Right renal pelvis (tissue), 4 donors: Measurements from ENCODE around the gene PPEF1. TPM values are rescaled to one million over a fixed set of nuclear protein-coding genes. Genes with fewer than 3 reads are reported as not detected.
A peak's percentile ranks its signal among the peaks of the same experiment; 100 is the strongest.
"Not testable (repeated sequence)": the region's sequence is repeated elsewhere in the genome, so short reads cannot be mapped to it uniquely, and the experiment has no call there.

Source experiments
- DNase-seq, 4 donors: peaks; one replicate each; pipeline ENCODE4 v3.0.0-alpha.2; 2013; ENCODE audit warnings: low read depth in 4 of 4, low spot score in 3 of 4, missing footprints in 1 of 4
- polyA plus RNA-seq, 4 donors: library from polyadenylated mRNA; unstranded; fragments of 120-200 nt; gene quantifications; one replicate each; pipeline ENCODE4 v1.2.1, GENCODE V29; 2013; ENCODE audit not compliant: insufficient read length in 4 of 4

Gene PPEF1
- polyA plus RNA-seq, 4 donors, result 0.44 to 1.0 (median 0.54) TPM

GRCh38 chrX:18701621-18702361 is 5.7 kb upstream of the PPEF1 start:
- DNase-seq, result no peak

- no peak for DNase-seq
These were observed 4.9 kb upstream of the PPEF1 start for GRCh38 chrX:18702362-18703195.

- DNase-seq, result no peak
These were observed 2.4 kb downstream of the PPEF1 start for GRCh38 chrX:18709833-18710232.

GRCh38 chrX:18714910-18715309 is 7.5 kb downstream of the PPEF1 start:
- DNase-seq, result no peak

- no peak for DNase-seq
These were observed 12.4 kb downstream of the PPEF1 start for GRCh38 chrX:18719852-18720251.

GRCh38 chrX:18721683-18722499 is 14.4 kb downstream of the PPEF1 start:
- no peak for DNase-seq

- no peak for DNase-seq
These were observed 15.1 kb downstream of the PPEF1 start for GRCh38 chrX:18722500-18723071.

- DNase-seq, result no peak
These were observed 18.0 kb downstream of the PPEF1 start for GRCh38 chrX:18725310-18725943.

- DNase-seq, result peak in 2 of 4 donors; percentile 0 to 10
These were observed 25.8 kb downstream of the PPEF1 start for GRCh38 chrX:18733287-18733686.

GRCh38 chrX:18739609-18740008 is 32.2 kb downstream of the PPEF1 start:
- not testable (repeated sequence) for DNase-seq

GRCh38 chrX:18748499-18748898 is 41.1 kb downstream of the PPEF1 start:
- DNase-seq, result no peak

- no peak for DNase-seq
These were observed 46.2 kb downstream of the PPEF1 start for GRCh38 chrX:18753631-18754030.

- no peak for DNase-seq
These were observed 48.2 kb downstream of the PPEF1 start for GRCh38 chrX:18755651-18756050.

GRCh38 chrX:18757956-18758932 is 50.8 kb downstream of the PPEF1 start:
- no peak for DNase-seq

GRCh38 chrX:18761750-18762149 is 54.3 kb downstream of the PPEF1 start:
- no peak for DNase-seq

GRCh38 chrX:18763106-18763505 is 55.7 kb downstream of the PPEF1 start:
- DNase-seq, result not testable (repeated sequence)

GRCh38 chrX:18769364-18769763 is 61.9 kb downstream of the PPEF1 start:
- no peak for DNase-seq

GRCh38 chrX:18769812-18770573 is 62.5 kb downstream of the PPEF1 start:
- peak; percentile 12 to 44 (median 38) for DNase-seq
